Mucosa of rectum (tissue), 2 donors: Measurements from ENCODE around the gene FGGY.

Source experiments
- H3K27ac ChIP-seq, 2 donors: one replicate each; pipeline ENCODE4 v1.7.0; 2013; ENCODE audit warnings: inconsistent platforms in 2 of 2, low read depth in 2 of 2, low read length in 2 of 2
- H3K27me3 ChIP-seq, 2 donors: one replicate each; pipeline ENCODE4 v1.7.0; 2013; ENCODE audit warnings: low read length in 2 of 2; ENCODE audit not compliant: control insufficient read depth in 2 of 2, insufficient read depth in 2 of 2
- H3K36me3 ChIP-seq, 2 donors: one replicate each; pipeline ENCODE4 v1.7.0; 2013; ENCODE audit warnings: low read length in 2 of 2; ENCODE audit not compliant: control insufficient read depth in 2 of 2, insufficient read depth in 2 of 2
- H3K4me1 ChIP-seq, 2 donors: one replicate each; pipeline ENCODE4 v1.7.0; 2013; ENCODE audit warnings: low read length in 2 of 2, mild to moderate bottlenecking in 1 of 2; ENCODE audit not compliant: control insufficient read depth in 2 of 2, insufficient read depth in 2 of 2
- H3K4me3 ChIP-seq, 2 donors: one replicate each; pipeline ENCODE4 v1.7.0; 2013; ENCODE audit warnings: low read length in 2 of 2
- H3K9ac ChIP-seq, 2 donors: one replicate each; pipeline ENCODE4 v1.7.0; 2013; ENCODE audit warnings: low read length in 2 of 2, low read depth in 1 of 2, mild to moderate bottlenecking in 1 of 2
- H3K9me3 ChIP-seq, 2 donors: one replicate each; pipeline ENCODE4 v1.7.0; 2013; ENCODE audit warnings: low read length in 2 of 2; ENCODE audit not compliant: control insufficient read depth in 2 of 2
- donor health status: healthy.
- donor health status: Normal muscosa, but diverticular disease.

FGGY gene

GRCh38 chr1:59375321-59376220 lies 78.7 kb downstream of the FGGY start:
- H3K27ac ChIP-seq = peak overlapping the region; percentile 11 to 46
- no peaks in the 10 kb centered on the region for H3K36me3 ChIP-seq
- H3K27me3 ChIP-seq = no peaks in the 10 kb centered on the region
- H3K9ac ChIP-seq = no peak overlapping the region
- H3K4me3 ChIP-seq = no peak overlapping the region
- H3K4me1 ChIP-seq = no peaks in the 10 kb centered on the region
- no peaks in the 10 kb centered on the region for H3K9me3 ChIP-seq

DNA sequence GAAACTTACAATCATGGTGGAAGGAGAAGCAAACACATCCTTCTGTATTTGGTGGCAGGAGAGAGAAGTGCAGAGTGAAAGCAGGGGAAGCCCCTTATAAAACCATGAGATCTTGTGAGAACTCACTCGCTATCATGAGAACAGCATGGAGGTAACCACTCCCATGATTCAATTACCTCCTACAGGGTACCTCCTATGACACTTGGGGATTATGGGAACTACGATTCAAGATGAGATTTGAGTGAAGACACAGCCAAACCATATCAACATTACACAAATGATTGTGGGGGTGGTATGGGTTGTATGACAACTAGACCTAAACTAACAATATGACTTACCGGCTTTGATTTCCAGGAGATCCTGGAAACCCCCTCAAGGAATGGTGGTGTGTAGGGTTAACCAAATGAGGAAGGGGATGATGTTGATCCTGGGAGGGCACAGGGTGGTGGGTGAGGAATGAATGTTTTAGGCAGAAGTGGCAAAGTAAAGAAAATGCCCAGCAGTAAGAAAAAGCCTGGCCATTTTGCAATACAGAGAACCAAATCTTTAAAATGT lies 80.5 kb downstream of the FGGY start:
- Histone ChIP-seq H3K4me1 (no peaks in the 10 kb centered on the region), H3K36me3 (no peaks in the 10 kb centered on the region), H3K9ac (no peak overlapping the region), H3K27me3 (no peaks in the 10 kb centered on the region), H3K27ac (no peak overlapping the region), H3K4me3 (no peak overlapping the region), H3K9me3 (no peaks in the 10 kb centered on the region)

DNA sequence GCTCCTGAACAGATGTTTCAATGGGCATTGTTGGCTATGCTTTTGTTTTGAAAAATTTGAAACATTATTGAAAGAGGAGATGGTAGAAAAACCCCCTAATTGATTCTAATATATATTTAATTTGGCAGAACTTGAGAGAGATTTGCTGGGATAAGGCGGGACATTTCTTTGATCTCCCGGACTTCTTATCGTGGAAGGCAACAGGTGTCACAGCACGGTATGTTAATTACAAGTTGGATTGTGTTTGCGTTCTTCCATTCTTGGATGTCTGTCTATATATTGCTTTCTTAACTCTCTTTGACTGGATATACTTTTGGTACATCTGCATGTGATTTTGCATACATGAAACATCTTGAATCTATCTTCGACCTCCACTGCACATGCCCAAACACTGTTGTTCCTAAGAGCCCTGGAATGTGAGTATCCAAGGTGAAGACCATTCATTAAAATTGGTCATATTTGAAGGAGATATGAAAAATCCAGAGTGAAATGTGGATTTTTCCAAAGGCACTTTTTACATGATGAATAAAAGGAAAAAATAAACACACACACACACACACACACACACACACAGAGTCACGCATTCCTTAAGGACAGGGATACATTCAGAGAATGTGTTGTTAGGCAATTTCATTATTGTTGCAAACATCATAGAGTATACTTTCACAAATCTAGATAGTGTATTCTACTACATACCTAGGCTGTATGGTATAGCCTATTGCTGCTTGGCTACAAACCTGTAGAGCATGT lies 81.9 kb downstream of the FGGY start:
- no peaks in the 10 kb centered on the region for H3K36me3 ChIP-seq
- H3K27me3 ChIP-seq = no peaks in the 10 kb centered on the region
- no peak overlapping the region for H3K27ac ChIP-seq
- no peaks in the 10 kb centered on the region for H3K9me3 ChIP-seq
- H3K4me3 ChIP-seq = no peak overlapping the region
- H3K4me1 ChIP-seq = no peaks in the 10 kb centered on the region
- no peak overlapping the region for H3K9ac ChIP-seq

DNA sequence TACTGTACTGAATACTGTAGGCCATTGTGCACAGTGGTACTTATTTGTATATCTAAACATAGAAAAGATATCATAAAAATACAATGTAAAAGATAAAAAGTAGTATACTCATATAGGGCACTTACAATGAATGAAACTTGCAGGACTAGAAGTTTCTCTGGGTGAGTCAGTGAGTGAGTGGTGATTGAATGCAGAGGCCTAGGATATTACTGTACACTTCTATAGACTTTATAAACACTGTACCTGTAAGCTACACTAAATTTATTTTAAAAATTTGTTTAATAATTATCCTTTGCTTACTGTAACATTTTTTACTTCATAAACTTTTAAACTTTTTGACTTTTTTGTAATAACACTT lies 82.5 kb downstream of the FGGY start:
- Histone ChIP-seq H3K4me1 (no peaks in the 10 kb centered on the region), H3K9ac (no peak overlapping the region), H3K36me3 (no peaks in the 10 kb centered on the region), H3K27me3 (no peaks in the 10 kb centered on the region), H3K27ac (no peak overlapping the region), H3K4me3 (no peak overlapping the region), H3K9me3 (no peaks in the 10 kb centered on the region)

- Histone ChIP-seq H3K27ac (no peak overlapping the region), H3K4me1 (no peaks in the 10 kb centered on the region), H3K4me3 (no peak overlapping the region), H3K27me3 (no peaks in the 10 kb centered on the region), H3K9me3 (no peaks in the 10 kb centered on the region), H3K36me3 (no peaks in the 10 kb centered on the region), H3K9ac (no peak overlapping the region)
Measured at GRCh38 chr1:59383963-59384362, 87.1 kb downstream of the FGGY start.

- H3K9me3 ChIP-seq = no peaks in the 10 kb centered on the region
- no peaks in the 10 kb centered on the region for H3K4me1 ChIP-seq
- H3K27me3 ChIP-seq = no peaks in the 10 kb centered on the region
- no peak overlapping the region for H3K9ac ChIP-seq
- no peak overlapping the region for H3K27ac ChIP-seq
- no peak overlapping the region for H3K4me3 ChIP-seq
- no peaks in the 10 kb centered on the region for H3K36me3 ChIP-seq
Measured at GRCh38 chr1:59384443-59384842, 87.5 kb downstream of the FGGY start.

DNA sequence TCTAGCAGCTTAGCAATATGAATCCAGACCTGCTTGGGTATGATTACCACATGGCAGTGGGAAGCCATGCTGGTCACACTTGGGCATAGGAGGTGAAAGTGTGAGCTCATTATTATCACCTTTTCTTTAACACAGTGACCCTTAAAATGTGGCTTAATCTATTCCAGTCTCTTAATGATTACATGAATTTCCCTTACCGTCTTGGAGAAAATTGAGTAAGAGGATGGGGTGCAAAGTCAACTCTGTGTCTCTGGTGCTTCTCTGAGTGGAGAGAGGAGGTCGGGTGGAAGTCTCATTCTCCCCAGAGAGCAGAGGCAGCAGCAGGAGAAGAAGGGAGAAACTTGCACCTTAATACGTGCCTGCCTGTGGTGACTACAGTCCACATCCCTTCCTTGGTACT lies 91.3 kb downstream of the FGGY start:
- Histone ChIP-seq H3K27me3 (no peaks in the 10 kb centered on the region), H3K27ac (no peak overlapping the region), H3K36me3 (no peaks in the 10 kb centered on the region), H3K9ac (no peak overlapping the region), H3K9me3 (no peaks in the 10 kb centered on the region), H3K4me3 (no peak overlapping the region), H3K4me1 (no peaks in the 10 kb centered on the region)

GRCh38 chr1:59389847-59390246 lies 93.0 kb downstream of the FGGY start:
- H3K4me1 ChIP-seq = no peaks in the 10 kb centered on the region
- H3K27ac ChIP-seq = no peak overlapping the region
- no peak overlapping the region for H3K4me3 ChIP-seq
- no peaks in the 10 kb centered on the region for H3K27me3 ChIP-seq
- H3K9me3 ChIP-seq = no peaks in the 10 kb centered on the region
- no peak overlapping the region for H3K9ac ChIP-seq
- H3K36me3 ChIP-seq = no peaks in the 10 kb centered on the region

- no peak overlapping the region for H3K27ac ChIP-seq
- no peaks in the 10 kb centered on the region for H3K9me3 ChIP-seq
- H3K9ac ChIP-seq = no peak overlapping the region
- no peaks in the 10 kb centered on the region for H3K4me1 ChIP-seq
- H3K27me3 ChIP-seq = no peaks in the 10 kb centered on the region
- no peaks in the 10 kb centered on the region for H3K36me3 ChIP-seq
- no peak overlapping the region for H3K4me3 ChIP-seq
Measured at GRCh38 chr1:59390307-59390706, 93.4 kb downstream of the FGGY start.
